Measurements from ENCODE around the gene FLNB.

FLNB gene

GRCh38 chr3:57962448-57962834 lies 45.8 kb upstream of the FLNB start:
- H3K4me3 ChIP-seq (replicated peaks in 1 of 2; ENCODE audit: low read depth in 2 of 2, low read length in 2 of 2) = no peak overlapping the region
- TF ChIP-seq CTCF (IDR thresholded peaks at IDR 0.05; ENCODE audit: low read depth, low read length) = no peak
- DNase-seq (ENCODE audit: low read depth in 2 of 2) = no peak

- no peak for DNase-seq (ENCODE audit: low read depth in 2 of 2)
- TF ChIP-seq CTCF (IDR thresholded peaks at IDR 0.05; ENCODE audit: low read depth, low read length) = no peak
- no peak overlapping the region for H3K4me3 ChIP-seq (replicated peaks in 1 of 2; ENCODE audit: low read depth in 2 of 2, low read length in 2 of 2)
Observed at GRCh38 chr3:57963811-57964346, 44.3 kb upstream of the FLNB start.

- no peak overlapping the region for H3K4me3 ChIP-seq (replicated peaks in 1 of 2; ENCODE audit: low read depth in 2 of 2, low read length in 2 of 2)
- no peak for TF ChIP-seq CTCF (IDR thresholded peaks at IDR 0.05; ENCODE audit: low read depth, low read length)
- peak; percentile 59 to 79 for DNase-seq (ENCODE audit: low read depth in 2 of 2)
Observed at GRCh38 chr3:57966829-57967228, 41.4 kb upstream of the FLNB start.

- TF ChIP-seq CTCF (IDR thresholded peaks at IDR 0.05; ENCODE audit: low read depth, low read length) = no peak
- no peak overlapping the region for H3K4me3 ChIP-seq (replicated peaks in 1 of 2; ENCODE audit: low read depth in 2 of 2, low read length in 2 of 2)
- DNase-seq (ENCODE audit: low read depth in 2 of 2) = no peak
Observed at GRCh38 chr3:57967590-57967989, 40.6 kb upstream of the FLNB start.

DNA sequence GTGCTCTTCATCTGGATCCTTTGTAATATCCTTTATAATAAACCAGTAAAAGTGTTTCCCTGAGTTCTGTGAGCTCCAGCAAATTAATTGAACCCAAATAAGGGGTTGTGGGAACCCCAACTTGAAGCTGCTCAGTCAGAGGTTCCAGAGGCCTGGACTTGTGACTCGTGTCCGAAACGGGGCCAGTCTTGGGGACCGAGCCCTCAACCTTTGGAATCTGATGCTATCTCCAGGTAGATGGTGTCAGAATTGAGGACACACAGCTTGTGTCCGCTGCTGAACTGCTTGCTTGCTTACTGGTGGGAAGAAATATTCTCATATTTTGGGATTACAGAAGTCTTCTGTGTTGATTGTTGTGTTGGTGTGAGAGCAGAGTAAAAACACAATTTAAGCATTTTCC lies 39.7 kb upstream of the FLNB start:
- no peak overlapping the region for H3K4me3 ChIP-seq (replicated peaks in 1 of 2; ENCODE audit: low read depth in 2 of 2, low read length in 2 of 2)
- DNase-seq (ENCODE audit: low read depth in 2 of 2) = no peak
- no peak for TF ChIP-seq CTCF (IDR thresholded peaks at IDR 0.05; ENCODE audit: low read depth, low read length)

DNA sequence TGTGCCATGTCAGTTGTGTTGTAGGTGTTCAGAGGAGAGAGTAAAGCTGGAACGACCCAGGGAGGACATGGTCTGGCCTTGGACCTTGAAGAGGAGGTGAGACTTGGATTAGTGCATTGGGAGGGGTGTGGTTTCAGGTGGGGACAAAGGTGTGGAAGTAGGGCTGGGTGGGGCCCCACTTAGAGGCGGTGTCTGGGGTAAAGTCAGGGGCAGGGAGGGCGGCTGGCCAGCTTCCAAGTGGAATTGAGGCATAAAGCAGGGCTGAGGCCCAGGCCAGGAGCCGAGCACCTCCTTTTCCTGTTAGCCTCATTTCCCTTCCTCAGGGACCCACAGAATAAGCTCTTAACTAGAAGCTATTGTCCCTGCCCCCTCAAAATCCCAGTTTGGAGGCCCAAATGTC lies 36.2 kb upstream of the FLNB start:
- no peak for DNase-seq (ENCODE audit: low read depth in 2 of 2)
- H3K4me3 ChIP-seq (replicated peaks in 1 of 2; ENCODE audit: low read depth in 2 of 2, low read length in 2 of 2) = no peak overlapping the region
- no peak for TF ChIP-seq CTCF (IDR thresholded peaks at IDR 0.05; ENCODE audit: low read depth, low read length)

DNA sequence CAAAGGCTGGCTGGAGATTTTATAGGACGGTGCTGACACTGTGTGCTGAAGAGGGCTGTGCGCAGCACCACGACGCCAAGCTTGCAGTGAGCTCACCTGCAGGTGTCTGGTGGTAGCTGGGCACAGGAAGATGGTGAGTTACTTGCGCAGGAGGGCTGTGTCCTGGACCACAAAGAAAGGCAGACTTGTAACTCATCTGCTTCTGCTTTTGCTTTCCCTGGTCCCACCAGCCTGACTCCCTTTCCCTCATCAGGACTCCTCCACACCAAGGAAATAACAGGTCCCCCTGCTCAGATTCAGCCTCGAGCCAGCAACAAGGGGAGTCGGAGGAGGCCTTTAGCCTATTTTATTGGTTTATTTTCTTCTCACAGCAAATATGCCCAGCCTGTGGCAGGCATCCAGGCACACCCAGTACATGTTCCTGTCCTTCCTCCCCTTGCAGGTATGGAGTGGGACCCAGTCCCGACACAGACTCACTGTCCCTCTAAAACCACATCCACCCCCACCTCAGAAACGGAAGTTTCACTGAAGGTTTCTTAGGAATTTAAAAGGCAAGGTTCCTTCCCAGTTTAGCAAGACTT lies 35.6 kb upstream of the FLNB start:
- H3K4me3 ChIP-seq (replicated peaks in 1 of 2; ENCODE audit: low read depth in 2 of 2, low read length in 2 of 2) = no peak overlapping the region
- no peak for TF ChIP-seq CTCF (IDR thresholded peaks at IDR 0.05; ENCODE audit: low read depth, low read length)
- DNase-seq (ENCODE audit: low read depth in 2 of 2) = no peak

Data from cardiac fibroblast (primary cell).